ENCODE measurements around the gene SAMD5.

DNA sequence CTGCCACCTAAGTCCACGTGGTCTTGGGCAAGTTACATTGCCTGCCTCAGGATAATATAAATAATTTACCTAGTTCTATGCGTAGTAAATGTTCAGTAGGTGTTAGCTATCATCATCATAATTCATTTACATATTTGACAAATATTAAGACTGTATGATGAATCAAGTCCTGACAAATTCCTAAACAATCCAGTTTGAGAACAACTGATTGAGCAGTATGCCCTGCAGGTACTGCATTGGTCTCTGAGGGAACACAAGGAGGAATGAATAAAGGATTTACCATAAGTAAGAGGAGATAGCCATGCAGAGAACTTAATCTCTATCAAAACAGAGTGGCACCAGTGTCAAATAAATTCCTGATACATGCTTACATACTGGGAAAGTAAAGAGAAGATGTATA is 70.4 kb downstream of the SAMD5 start:
- TF ChIP-seq, protein P1, sequence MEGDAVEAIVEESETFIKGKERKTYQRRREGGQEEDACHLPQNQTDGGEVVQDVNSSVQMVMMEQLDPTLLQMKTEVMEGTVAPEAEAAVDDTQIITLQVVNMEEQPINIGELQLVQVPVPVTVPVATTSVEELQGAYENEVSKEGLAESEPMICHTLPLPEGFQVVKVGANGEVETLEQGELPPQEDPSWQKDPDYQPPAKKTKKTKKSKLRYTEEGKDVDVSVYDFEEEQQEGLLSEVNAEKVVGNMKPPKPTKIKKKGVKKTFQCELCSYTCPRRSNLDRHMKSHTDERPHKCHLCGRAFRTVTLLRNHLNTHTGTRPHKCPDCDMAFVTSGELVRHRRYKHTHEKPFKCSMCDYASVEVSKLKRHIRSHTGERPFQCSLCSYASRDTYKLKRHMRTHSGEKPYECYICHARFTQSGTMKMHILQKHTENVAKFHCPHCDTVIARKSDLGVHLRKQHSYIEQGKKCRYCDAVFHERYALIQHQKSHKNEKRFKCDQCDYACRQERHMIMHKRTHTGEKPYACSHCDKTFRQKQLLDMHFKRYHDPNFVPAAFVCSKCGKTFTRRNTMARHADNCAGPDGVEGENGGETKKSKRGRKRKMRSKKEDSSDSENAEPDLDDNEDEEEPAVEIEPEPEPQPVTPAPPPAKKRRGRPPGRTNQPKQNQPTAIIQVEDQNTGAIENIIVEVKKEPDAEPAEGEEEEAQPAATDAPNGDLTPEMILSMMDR (IDR thresholded peaks at IDR 0.05), result no peak
- TF ChIP-seq POLR2AphosphoS5 (IDR thresholded peaks at IDR 0.05; ENCODE audit: low read depth, low read length), result no peak
- TF ChIP-seq, protein P2, sequence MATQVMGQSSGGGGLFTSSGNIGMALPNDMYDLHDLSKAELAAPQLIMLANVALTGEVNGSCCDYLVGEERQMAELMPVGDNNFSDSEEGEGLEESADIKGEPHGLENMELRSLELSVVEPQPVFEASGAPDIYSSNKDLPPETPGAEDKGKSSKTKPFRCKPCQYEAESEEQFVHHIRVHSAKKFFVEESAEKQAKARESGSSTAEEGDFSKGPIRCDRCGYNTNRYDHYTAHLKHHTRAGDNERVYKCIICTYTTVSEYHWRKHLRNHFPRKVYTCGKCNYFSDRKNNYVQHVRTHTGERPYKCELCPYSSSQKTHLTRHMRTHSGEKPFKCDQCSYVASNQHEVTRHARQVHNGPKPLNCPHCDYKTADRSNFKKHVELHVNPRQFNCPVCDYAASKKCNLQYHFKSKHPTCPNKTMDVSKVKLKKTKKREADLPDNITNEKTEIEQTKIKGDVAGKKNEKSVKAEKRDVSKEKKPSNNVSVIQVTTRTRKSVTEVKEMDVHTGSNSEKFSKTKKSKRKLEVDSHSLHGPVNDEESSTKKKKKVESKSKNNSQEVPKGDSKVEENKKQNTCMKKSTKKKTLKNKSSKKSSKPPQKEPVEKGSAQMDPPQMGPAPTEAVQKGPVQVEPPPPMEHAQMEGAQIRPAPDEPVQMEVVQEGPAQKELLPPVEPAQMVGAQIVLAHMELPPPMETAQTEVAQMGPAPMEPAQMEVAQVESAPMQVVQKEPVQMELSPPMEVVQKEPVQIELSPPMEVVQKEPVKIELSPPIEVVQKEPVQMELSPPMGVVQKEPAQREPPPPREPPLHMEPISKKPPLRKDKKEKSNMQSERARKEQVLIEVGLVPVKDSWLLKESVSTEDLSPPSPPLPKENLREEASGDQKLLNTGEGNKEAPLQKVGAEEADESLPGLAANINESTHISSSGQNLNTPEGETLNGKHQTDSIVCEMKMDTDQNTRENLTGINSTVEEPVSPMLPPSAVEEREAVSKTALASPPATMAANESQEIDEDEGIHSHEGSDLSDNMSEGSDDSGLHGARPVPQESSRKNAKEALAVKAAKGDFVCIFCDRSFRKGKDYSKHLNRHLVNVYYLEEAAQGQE (IDR thresholded peaks at IDR 0.05; ENCODE audit: insufficient read depth in 1 of 2, low read depth in 2 of 2, low read length in 1 of 2), result no peak
- TF ChIP-seq SIN3A (IDR thresholded peaks at IDR 0.05; ENCODE audit: borderline replicate concordance, insufficient read depth, low read depth, low read length), result no peak

Data from Panc1 (cell line).